IMR-90 (cell line): ENCODE results near the gene ALG1. TPM values are rescaled to one million over a fixed set of nuclear protein-coding genes. Genes with fewer than 3 reads are reported as not detected.

ENCODE experiments used
- ATAC-seq: fragments of 200-7000 bp; cut with Tn5 transposase; 2 replicates; pipeline ENCODE4 v1.9.1; 2020; ENCODE audit warnings: low read depth, mild to moderate bottlenecking, moderate library complexity
- BruUV-seq: library from RNA; stranded (reverse); fragments of 400-500 nt; replicated peaks from 2 replicates; lab custom pipeline; 2021; lab: Mats Ljungman, UMichigan
- CTCF ChIA-PET: fragments of 300-600 bp; formaldehyde crosslinking; extraction: SDS; loops from one replicate; lab custom pipeline; 2021; ENCODE audit warnings: antibody characterized with exemption; lab: Yijun Ruan, JAX
- POLR2A ChIA-PET: fragments of 300-600 bp; sonication (Branson Sonifier 250); formaldehyde crosslinking; loops from one replicate; lab custom pipeline; 2022; ENCODE audit warnings: antibody characterized with exemption; ENCODE audit not compliant: unreplicated experiment; lab: Charles Lee
- DNase-seq: peaks from one replicate; pipeline ENCODE4 v3.0.0; 2013
- H2AFZ ChIP-seq: replicated peaks from 2 replicates; pipeline ENCODE3; 2013; ENCODE audit warnings: low read length, mild to moderate bottlenecking; ENCODE audit not compliant: poor library complexity
- H2AK5ac ChIP-seq: 2 replicates; pipeline ENCODE4 v1.6.1; 2013; ENCODE audit warnings: low read depth, low read length, inconsistent platforms
- H2AK9ac ChIP-seq: replicated peaks from 2 replicates; pipeline ENCODE3; 2013; ENCODE audit warnings: mild to moderate bottlenecking, low read depth, low read length, moderate library complexity; ENCODE audit not compliant: poor library complexity
- H2BK120ac ChIP-seq: 2 replicates; pipeline ENCODE4 v1.6.1; 2013; ENCODE audit warnings: low read depth, low read length, inconsistent platforms
- H2BK15ac ChIP-seq: 3 replicates; pipeline ENCODE4 v1.6.1; 2013; ENCODE audit warnings: low read depth, low read length, inconsistent platforms
- H2BK20ac ChIP-seq: 2 replicates; pipeline ENCODE4 v1.6.1; 2013; ENCODE audit warnings: low read depth, mild to moderate bottlenecking, inconsistent platforms, low read length, moderate library complexity
- H2BK5ac ChIP-seq: 2 replicates; pipeline ENCODE4 v1.6.1; 2013; ENCODE audit warnings: mild to moderate bottlenecking, low read depth, low read length, inconsistent platforms; ENCODE audit not compliant: poor library complexity, severe bottlenecking
- H3K14ac ChIP-seq: replicated peaks from 2 replicates; pipeline ENCODE4 v1.6.1; 2013; ENCODE audit warnings: low read depth, low read length, inconsistent platforms
- H3K18ac ChIP-seq: 2 replicates; pipeline ENCODE4 v1.6.1; 2013; ENCODE audit warnings: low read depth, low read length, control low read depth
- H3K23ac ChIP-seq: 2 replicates; pipeline ENCODE4 v1.6.1; 2013; ENCODE audit warnings: low read depth, low read length, inconsistent platforms
- H3K27ac ChIP-seq: 2 replicates; pipeline ENCODE4 v1.5.1; 2013; ENCODE audit warnings: mild to moderate bottlenecking, control low read depth, low read length; ENCODE audit not compliant: insufficient read depth
- H3K27me3 ChIP-seq: 2 replicates; pipeline ENCODE4 v1.6.1; 2013; ENCODE audit warnings: low read length; ENCODE audit not compliant: control insufficient read depth, insufficient read depth
- H3K36me3 ChIP-seq: 2 replicates; pipeline ENCODE4 v1.6.1; 2013; ENCODE audit warnings: low read length, mixed read lengths; ENCODE audit not compliant: control insufficient read depth, insufficient read depth
- H3K4ac ChIP-seq: 2 replicates; pipeline ENCODE4 v1.6.1; 2013; ENCODE audit warnings: low read depth, low read length, inconsistent platforms
- H3K4me1 ChIP-seq: 2 replicates; pipeline ENCODE4 v1.6.1; 2013; ENCODE audit warnings: low read length, mixed read lengths; ENCODE audit not compliant: control insufficient read depth, insufficient read depth
- H3K4me2 ChIP-seq: 2 replicates; pipeline ENCODE4 v1.6.1; 2013; ENCODE audit warnings: low read depth, mild to moderate bottlenecking, control low read depth, low read length, moderate library complexity
- H3K4me3 ChIP-seq: 2 replicates; pipeline ENCODE4 v1.5.1; 2013; ENCODE audit warnings: low read depth, mild to moderate bottlenecking, control low read depth, low read length, moderate library complexity; ENCODE audit not compliant: insufficient read depth
- H3K56ac ChIP-seq: 2 replicates; pipeline ENCODE4 v1.6.1; 2013; ENCODE audit warnings: low read length, inconsistent platforms; ENCODE audit not compliant: insufficient read depth; ENCODE audit errors: extremely low read depth
- H3K79me1 ChIP-seq, 2 experiments: 2 replicates each; pipeline ENCODE4 v1.6.1; 2013; ENCODE audit warnings: low read length in 2 of 2, inconsistent platforms in 1 of 2, low read depth in 1 of 2
- H3K9ac ChIP-seq: 2 replicates; pipeline ENCODE4 v1.6.1; 2013; ENCODE audit warnings: low read depth, low read length, control low read depth
- H3K9me1 ChIP-seq: 2 replicates; pipeline ENCODE4 v1.6.1; 2013; ENCODE audit warnings: low read length, inconsistent platforms; ENCODE audit not compliant: insufficient read depth
- H3K9me3 ChIP-seq: 2 replicates; pipeline ENCODE4 v1.6.1; 2013; ENCODE audit warnings: low read length; ENCODE audit not compliant: control insufficient read depth, insufficient read depth
- H4K20me1 ChIP-seq: 2 replicates; pipeline ENCODE4 v1.6.1; 2013; ENCODE audit warnings: low read length, inconsistent platforms; ENCODE audit not compliant: insufficient read depth
- H4K5ac ChIP-seq: 2 replicates; pipeline ENCODE4 v1.6.1; 2013; ENCODE audit warnings: mild to moderate bottlenecking, low read depth, low read length, control low read depth
- H4K8ac ChIP-seq, 2 experiments: 2 replicates each; pipeline ENCODE4 v1.6.1; 2013; ENCODE audit warnings: low read depth in 2 of 2, low read length in 2 of 2, control low read depth in 1 of 2, inconsistent platforms in 1 of 2
- H4K91ac ChIP-seq: 2 replicates; pipeline ENCODE4 v1.6.1; 2013; ENCODE audit warnings: low read depth, low read length, inconsistent platforms; ENCODE audit not compliant: insufficient read depth
- BHLHE40 ChIP-seq: fragments of 150-350 bp; IDR thresholded peaks from 2 replicates; pipeline ENCODE4 v1.6.1; 2016; ENCODE audit warnings: mild to moderate bottlenecking, low read depth, low read length
- CEBPB ChIP-seq: IDR thresholded peaks from 2 replicates; pipeline ENCODE4 v1.6.1; 2012; ENCODE audit warnings: low read depth, low read length, improper control_type of control experiment
- CHD1 ChIP-seq: IDR thresholded peaks from 2 replicates; pipeline ENCODE4 v1.6.1; 2012; ENCODE audit warnings: low read depth, low read length, improper control_type of control experiment
- ELK1 ChIP-seq: fragments of 150-350 bp; IDR thresholded peaks from 2 replicates; pipeline ENCODE4 v1.6.1; 2016; ENCODE audit warnings: low read depth, mild to moderate bottlenecking, low read length, moderate library complexity, borderline replicate concordance
- FOS ChIP-seq: fragments of 150-350 bp; IDR thresholded peaks from 2 replicates; pipeline ENCODE4 v1.6.1; 2016; ENCODE audit warnings: low read depth, low read length
- MAFK ChIP-seq: IDR thresholded peaks from 2 replicates; pipeline ENCODE4 v1.6.1; 2012; ENCODE audit warnings: low read depth, low read length, improper control_type of control experiment
- MAZ ChIP-seq: IDR thresholded peaks from 2 replicates; pipeline ENCODE4 v1.6.1; 2012; ENCODE audit warnings: low read depth, mild to moderate bottlenecking, low read length, improper control_type of control experiment, moderate library complexity, borderline replicate concordance
- MXI1 ChIP-seq: IDR thresholded peaks from 2 replicates; pipeline ENCODE4 v1.6.1; 2012; ENCODE audit warnings: low read depth, mild to moderate bottlenecking, low read length, moderate library complexity, borderline replicate concordance
- POLR2A ChIP-seq: IDR thresholded peaks from 2 replicates; pipeline ENCODE4 v1.6.1; 2012; ENCODE audit warnings: mild to moderate bottlenecking, low read depth, low read length
- RAD21 ChIP-seq: IDR thresholded peaks from 2 replicates; pipeline ENCODE4 v1.6.1; 2012; ENCODE audit warnings: low read length, improper control_type of control experiment
- RCOR1 ChIP-seq: IDR thresholded peaks from 2 replicates; pipeline ENCODE4 v1.6.1; 2012; ENCODE audit warnings: mild to moderate bottlenecking, low read length, improper control_type of control experiment; ENCODE audit not compliant: insufficient replicate concordance
- RFX5 ChIP-seq: IDR thresholded peaks from 2 replicates; pipeline ENCODE4 v1.8.0; 2012; ENCODE audit warnings: low read depth, mild to moderate bottlenecking, low read length, moderate library complexity
- SMC3 ChIP-seq: fragments of 150-350 bp; IDR thresholded peaks from 2 replicates; pipeline ENCODE4 v1.6.1; 2016; ENCODE audit warnings: low read depth, mild to moderate bottlenecking, antibody characterized with exemption, low read length, moderate library complexity
- USF2 ChIP-seq: fragments of 150-350 bp; IDR thresholded peaks from 2 replicates; pipeline ENCODE4 v1.6.1; 2017; ENCODE audit warnings: mild to moderate bottlenecking, antibody characterized with exemption, low read length, low read depth
- WGBS, 2 experiments: methylation state at CpG; one replicate each; pipeline versions ENCODE4 v1.1.5 to v1.1.7; 2013; ENCODE audit warnings: missing lambda C conversion rate in 2 of 2; ENCODE audit not compliant: insufficient read length in 1 of 2; ENCODE audit errors: extremely low coverage in 2 of 2; 5-methylcytosine and 5-hydroxymethylcytosine counted together
- dilution Hi-C: fragments of 300-500 bp; cut with HindIII; formaldehyde crosslinking; loops from one replicate; pipeline ENCODE4 v1.14.3; 2018; ENCODE audit warnings: low sequenced_read_pairs; ENCODE audit not compliant: unreplicated experiment
- in situ Hi-C: fragments of 300-500 bp; cut with MboI; formaldehyde crosslinking; loops from 3 replicates; pipeline ENCODE4 v1.14.3; 2019; ENCODE audit warnings: low sequenced_read_pairs, inconsistent platforms, mixed read lengths
- intact Hi-C: fragments of 100-400 bp; cut with micrococcal nuclease; formaldehyde crosslinking; loops from 2 replicates; pipeline ENCODE4 v1.10.0; 2022
- polyA plus RNA-seq, 3 experiments: library from polyadenylated mRNA; depleted of rRNA; stranded (reverse); fragments of >200 nt; gene quantifications; 2 replicates each; pipeline ENCODE4 v1.2.3, GENCODE V29; 2012; ENCODE audit warnings: low replicate concordance in 1 of 3
- total RNA-seq: library from RNA; depleted of rRNA; stranded (reverse); fragments of >200 nt; gene quantifications from 2 replicates; pipeline ENCODE4 v1.2.3, GENCODE V29; 2012
- TF ChIP-seq, protein P1 (sequence below): conservative IDR thresholded peaks from 2 replicates; pipeline ENCODE4 v1.5.1; 2012; ENCODE audit warnings: mild to moderate bottlenecking, low read depth, low read length, improper control_type of control experiment

The ALG1 gene
- total and polyA plus RNA-seq, 2 of the 4 experiments (the other 2 are of a cell fraction) = 30.9 to 41.0 TPM

DNA sequence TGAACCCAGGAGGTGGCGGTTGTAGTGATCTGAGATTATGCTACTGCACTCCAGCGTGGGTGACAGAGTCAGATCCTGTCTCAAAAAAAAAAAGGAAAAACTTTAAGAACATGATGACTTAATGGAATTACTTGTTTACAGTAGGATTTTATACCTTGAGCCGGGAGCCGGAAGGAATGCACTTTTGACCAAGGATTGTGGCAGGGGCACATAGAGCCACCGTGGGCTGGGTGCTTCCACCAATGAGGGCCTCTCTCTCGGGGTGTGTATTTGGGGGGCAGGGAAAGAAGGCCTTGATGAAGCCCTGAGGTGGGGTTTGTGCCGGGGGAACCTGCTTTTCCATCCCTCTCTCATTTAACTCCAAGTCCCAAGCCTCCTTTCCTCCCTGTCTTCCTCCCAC, 31.2 kb upstream of the ALG1 start:
- Histone ChIP-seq H4K5ac (no peak overlapping the region), H3K9me3 (no peaks in the 10 kb centered on the region), H2AK9ac (no peak overlapping the region), H3K4me3 (no peak overlapping the region), H3K14ac (no peak overlapping the region), H3K27ac (no peak overlapping the region), H2BK20ac (no peak overlapping the region), H2AK5ac (no peak overlapping the region), H3K18ac (no peak overlapping the region), H3K9me1 (peaks cover 5% of the 10 kb centered on the region; the same call in 1 of the 2 replicates), H3K79me1 (no peaks in the 10 kb centered on the region), H2BK15ac (no peak overlapping the region), H2AFZ (peak overlapping the region; percentile 51), H3K27me3 (peaks cover under 1% of the 10 kb centered on the region; the same call in 1 of the 2 replicates), H2BK5ac (no peak overlapping the region), H3K9ac (no peak overlapping the region), H4K8ac (no peak overlapping the region), H3K4ac (no peak overlapping the region), H4K91ac (no peak overlapping the region), H3K56ac (no peak overlapping the region), H4K20me1 (no peaks in the 10 kb centered on the region; the same call in 1 of the 2 replicates), H3K4me2 (no peak overlapping the region), H3K23ac (no peak overlapping the region), H3K4me1 (no peaks in the 10 kb centered on the region; the same call in 1 of the 2 replicates), H3K36me3 (no peaks in the 10 kb centered on the region), H2BK120ac (0 out of 2 replicates have a peak overlapping the region, but pooled peaks have one; percentile 8)
- CTCF ChIA-PET = no interaction called here
- TF ChIP-seq MXI1 (no peak), RFX5 (no peak), USF2 (no peak), CHD1 (no peak), MAZ (no peak), SMC3 (no peak), RAD21 (no peak), FOS (no peak), RCOR1 (no peak), BHLHE40 (no peak), CEBPB (no peak), POLR2A (no peak), ELK1 (no peak), MAFK (no peak)
- TF ChIP-seq, protein P1, sequence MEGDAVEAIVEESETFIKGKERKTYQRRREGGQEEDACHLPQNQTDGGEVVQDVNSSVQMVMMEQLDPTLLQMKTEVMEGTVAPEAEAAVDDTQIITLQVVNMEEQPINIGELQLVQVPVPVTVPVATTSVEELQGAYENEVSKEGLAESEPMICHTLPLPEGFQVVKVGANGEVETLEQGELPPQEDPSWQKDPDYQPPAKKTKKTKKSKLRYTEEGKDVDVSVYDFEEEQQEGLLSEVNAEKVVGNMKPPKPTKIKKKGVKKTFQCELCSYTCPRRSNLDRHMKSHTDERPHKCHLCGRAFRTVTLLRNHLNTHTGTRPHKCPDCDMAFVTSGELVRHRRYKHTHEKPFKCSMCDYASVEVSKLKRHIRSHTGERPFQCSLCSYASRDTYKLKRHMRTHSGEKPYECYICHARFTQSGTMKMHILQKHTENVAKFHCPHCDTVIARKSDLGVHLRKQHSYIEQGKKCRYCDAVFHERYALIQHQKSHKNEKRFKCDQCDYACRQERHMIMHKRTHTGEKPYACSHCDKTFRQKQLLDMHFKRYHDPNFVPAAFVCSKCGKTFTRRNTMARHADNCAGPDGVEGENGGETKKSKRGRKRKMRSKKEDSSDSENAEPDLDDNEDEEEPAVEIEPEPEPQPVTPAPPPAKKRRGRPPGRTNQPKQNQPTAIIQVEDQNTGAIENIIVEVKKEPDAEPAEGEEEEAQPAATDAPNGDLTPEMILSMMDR = no peak
- in situ Hi-C loops = no loop called here
- WGBS, 2 experiments = 58% methylated on average over 2 of the region's 7 CpGs; no CpG with 5 or more reads in 1 of the 2 experiments
- POLR2A ChIA-PET = interaction anchor here (0.7 kb wide), 1 partner anchor 9 kb away, joined by 6 read pairs; no protein-coding TSS in a partner anchor
- BruUV-seq = no TSS peak
- dilution Hi-C loops = no loop called here
- DNase-seq = no peak
- intact Hi-C loops = no loop called here
- no peak for ATAC-seq
